Measurements from ENCODE around the gene ITGB2. TPM values are rescaled to one million over a fixed set of nuclear protein-coding genes. Genes with fewer than 3 reads are reported as not detected.
A peak's percentile ranks its signal among the peaks of the same experiment; 100 is the strongest.

Gene ITGB2
- total and polyA plus RNA-seq, 9 donors = 8.0 to 18.0 (median 13.4) TPM

DNA sequence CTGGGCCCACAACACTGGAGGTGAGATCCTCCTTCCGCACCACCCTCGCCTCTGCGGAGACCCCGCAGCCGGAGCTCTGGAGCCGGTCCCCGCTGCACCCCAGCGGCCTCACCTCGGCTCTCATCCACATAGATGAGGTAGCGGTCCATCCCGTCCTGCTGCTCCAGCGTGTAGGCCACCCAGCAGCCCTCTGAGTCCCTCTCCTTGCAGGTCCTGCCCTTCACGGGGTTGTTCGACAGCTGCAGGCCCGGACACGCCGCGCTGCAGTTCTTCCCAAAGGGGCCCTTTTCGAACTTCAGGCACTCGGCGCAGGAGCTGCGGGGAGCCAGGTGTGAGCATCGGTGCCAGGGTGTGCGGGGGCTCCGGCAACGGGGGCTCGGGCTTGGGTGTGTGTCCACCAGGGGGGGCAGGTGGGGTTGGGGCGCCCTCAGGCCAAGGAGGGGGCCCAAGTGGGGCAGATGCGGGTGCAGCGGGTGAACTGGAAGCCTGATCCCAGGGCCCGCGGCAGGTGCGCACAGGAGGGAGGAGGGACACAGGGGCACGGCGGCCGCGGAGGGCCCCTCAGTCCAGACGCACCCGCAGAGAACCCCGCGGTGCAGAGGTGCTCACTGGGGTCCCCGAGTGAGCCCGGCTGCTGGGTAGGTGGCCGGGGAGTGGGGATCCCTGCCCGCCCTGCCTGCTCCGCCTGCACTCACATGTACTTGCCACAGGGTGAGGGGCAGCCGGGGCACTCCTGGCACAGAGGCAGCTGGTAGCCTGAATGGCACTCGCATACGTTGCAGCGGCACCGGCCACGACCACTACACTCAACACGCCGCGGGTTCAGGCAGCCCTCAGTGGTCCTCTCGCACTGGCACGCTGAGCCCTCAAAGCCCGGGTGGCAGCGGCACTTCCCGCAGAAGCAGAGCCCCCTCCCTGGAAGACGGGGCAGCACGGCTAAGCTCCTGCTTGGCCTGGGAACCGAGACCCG lies 31.8 kb downstream of the ITGB2 start:
- Histone ChIP-seq H3K4me1 (ENCODE audit: control insufficient read depth, insufficient read depth, low read length) (no peaks in the 10 kb centered on the region), H3K27me3 (ENCODE audit: control insufficient read depth, insufficient read depth, low read length) (peaks cover 10% of the 10 kb centered on the region), H3K9me3 (replicated peaks; ENCODE audit: control insufficient read depth, low read depth, low read length) (no peaks in the 10 kb centered on the region), H3K36me3 (ENCODE audit: control insufficient read depth, insufficient read depth, low read length) (no peaks in the 10 kb centered on the region), H3K27ac (ENCODE audit: low read length) (no peak overlapping the region), H3K4me3 (ENCODE audit: low read length) (no peak overlapping the region)
- 82% methylated on average over 62 of the region's 64 CpGs for WGBS (ENCODE audit: insufficient coverage)
- no peak for DNase-seq

DNA sequence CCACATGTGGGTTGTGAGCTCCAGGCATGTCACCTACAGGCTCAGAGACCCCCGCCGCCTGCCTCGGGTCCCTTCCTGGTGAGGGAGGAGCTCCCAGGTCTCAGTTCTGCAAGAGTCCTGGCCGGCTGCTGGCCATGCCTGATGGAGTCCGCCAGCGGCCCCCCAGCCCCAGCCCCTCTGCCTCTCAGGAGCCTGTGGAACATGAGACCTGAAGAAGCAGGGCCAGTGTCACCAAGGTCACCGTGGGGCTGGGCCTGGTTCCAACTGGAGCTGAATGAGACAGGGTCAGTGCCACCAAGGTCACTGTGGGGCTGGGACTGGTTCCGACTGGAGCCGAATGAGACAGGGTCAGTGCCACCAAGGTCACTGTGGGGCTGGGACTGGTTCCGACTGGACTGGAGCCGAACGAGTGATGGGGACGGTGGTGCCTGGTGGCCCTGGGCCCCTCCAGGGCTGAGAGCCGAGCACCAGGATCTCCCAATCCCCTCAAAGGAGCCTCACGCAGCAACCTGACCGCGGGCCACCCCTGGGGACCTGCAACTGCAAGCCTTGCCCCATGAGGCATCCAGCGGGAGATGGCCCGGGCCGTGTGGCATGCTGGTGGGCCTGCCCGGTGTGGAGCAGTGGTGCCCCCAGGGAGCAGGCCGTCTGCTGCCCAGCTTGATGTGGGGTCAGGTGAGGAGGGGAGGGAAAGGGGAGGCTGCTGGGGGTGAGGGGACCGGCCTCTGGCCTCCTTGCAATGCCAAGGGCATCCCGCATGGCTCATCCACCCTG lies 32.7 kb downstream of the ITGB2 start:
- Histone ChIP-seq H3K4me3 (ENCODE audit: low read length) (no peak overlapping the region), H3K27me3 (ENCODE audit: control insufficient read depth, insufficient read depth, low read length) (peaks cover 11% of the 10 kb centered on the region), H3K36me3 (ENCODE audit: control insufficient read depth, insufficient read depth, low read length) (no peaks in the 10 kb centered on the region), H3K27ac (ENCODE audit: low read length) (no peak overlapping the region), H3K4me1 (ENCODE audit: control insufficient read depth, insufficient read depth, low read length) (no peaks in the 10 kb centered on the region), H3K9me3 (replicated peaks; ENCODE audit: control insufficient read depth, low read depth, low read length) (no peaks in the 10 kb centered on the region)
- no peak for DNase-seq
- WGBS (ENCODE audit: insufficient coverage) = 72% methylated on average over 20 of the region's 24 CpGs

DNA sequence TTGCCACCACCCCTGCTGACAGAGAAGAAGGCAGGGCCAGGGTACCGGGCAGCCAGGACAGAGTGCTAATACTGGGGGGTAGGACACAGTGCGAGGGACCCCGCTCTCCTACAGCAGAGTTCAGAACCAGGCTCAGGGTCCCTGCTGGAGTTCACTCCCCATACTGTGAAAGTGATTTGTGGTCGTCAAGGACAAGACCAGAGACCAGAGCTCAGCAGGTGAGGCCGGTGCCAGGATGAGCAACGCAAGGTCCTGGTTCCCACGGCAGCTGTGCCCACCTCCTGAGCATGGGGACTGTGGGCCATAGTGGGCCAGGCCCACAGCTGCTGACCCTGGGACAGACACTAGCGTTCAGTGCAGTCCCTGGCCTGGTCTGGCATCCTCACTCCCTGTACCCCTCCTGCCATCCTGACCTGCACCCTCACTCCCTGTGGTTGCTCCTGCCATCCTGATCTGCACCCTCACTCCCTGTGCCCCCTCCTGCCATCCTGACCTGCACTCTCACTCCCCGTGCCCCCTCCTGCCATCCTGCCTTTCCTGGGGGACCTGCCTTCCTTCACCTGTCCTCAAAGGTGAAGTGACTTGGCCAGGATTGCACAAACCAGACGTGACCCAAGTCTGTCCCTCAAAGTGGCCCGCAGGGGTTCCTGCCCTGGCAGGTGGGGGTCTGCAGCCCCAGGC lies 33.4 kb downstream of the ITGB2 start:
- no peak for DNase-seq
- Histone ChIP-seq H3K27me3 (ENCODE audit: control insufficient read depth, insufficient read depth, low read length) (peaks cover 11% of the 10 kb centered on the region), H3K36me3 (ENCODE audit: control insufficient read depth, insufficient read depth, low read length) (no peaks in the 10 kb centered on the region), H3K27ac (ENCODE audit: low read length) (no peak overlapping the region), H3K4me3 (ENCODE audit: low read length) (no peak overlapping the region), H3K4me1 (ENCODE audit: control insufficient read depth, insufficient read depth, low read length) (peaks cover 5% of the 10 kb centered on the region), H3K9me3 (replicated peaks; ENCODE audit: control insufficient read depth, low read depth, low read length) (no peaks in the 10 kb centered on the region)
- WGBS (ENCODE audit: insufficient coverage) = 83% methylated on average over 11 of the region's 11 CpGs

DNA sequence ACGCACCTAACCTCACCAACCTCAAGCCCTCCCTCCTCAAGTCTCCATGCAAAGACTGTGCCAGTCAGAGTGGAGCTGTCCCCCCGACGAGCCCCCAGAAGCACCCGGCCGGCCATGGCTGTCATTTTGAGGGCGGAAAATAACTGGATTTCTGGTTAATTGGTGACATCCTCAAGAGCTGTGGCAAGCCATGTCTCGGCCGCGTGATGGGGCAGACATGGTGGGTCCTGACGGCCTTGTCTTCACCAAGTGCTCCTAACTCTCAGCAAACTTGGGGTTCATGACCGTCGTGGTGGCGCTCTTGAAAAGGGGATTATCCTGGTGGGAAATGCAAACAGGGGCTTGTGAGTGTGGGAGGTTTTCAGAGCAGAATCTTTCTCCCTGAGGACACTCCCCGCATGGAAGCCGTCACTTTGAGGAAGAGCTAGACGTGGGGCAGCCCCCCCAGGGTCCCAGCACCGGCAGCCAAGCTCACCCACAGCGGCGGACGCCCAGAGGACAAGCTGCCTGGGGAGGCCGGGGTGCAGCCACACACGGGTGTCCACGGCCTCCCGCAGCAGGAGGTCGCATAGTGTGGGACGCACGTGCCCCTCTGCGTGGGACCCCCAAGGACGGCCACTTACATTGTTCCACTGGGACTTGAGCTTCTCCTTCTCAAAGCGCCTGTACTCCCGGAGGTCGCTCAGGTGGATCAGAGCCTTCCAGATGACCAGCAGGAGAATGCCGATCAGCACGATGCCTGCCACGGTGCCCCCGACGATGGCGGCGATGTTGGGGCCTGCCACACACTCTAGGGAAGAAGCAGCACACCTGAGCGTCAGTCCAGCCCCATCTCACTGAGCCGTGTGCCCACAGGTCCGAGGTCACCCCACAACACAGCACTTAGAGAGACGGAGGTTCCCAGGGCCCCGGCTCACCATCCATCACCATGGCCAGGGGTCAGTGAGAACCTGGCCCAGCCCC lies 34.3 kb downstream of the ITGB2 start:
- H3K36me3 ChIP-seq (ENCODE audit: control insufficient read depth, insufficient read depth, low read length) = no peaks in the 10 kb centered on the region
- DNase-seq = no peak

DNA sequence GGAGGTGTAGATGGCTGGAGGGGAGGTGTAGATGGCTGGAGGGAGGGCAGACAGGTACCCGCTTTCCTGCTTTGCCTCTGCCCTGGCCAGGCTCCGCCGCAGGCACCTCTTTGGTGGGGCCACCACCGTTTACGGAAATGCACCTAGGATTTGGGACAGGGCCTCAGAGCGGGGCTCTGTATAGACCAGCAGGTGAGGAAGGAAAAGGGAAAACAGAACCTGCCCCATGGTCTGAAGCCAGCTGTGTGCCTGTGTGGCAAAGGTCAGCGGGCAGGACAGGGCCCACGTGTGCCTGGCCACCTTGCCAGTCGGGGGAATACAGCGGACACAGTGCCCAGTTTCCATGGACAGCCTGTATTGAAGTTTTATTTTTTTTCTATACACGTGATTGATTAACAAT lies 35.1 kb downstream of the ITGB2 start:
- no peak for DNase-seq

More for the DNA sequence above, 34.3 kb downstream of the ITGB2 start:
- WGBS (ENCODE audit: insufficient coverage) = 84% methylated on average over 37 of the region's 44 CpGs
- no peak overlapping the region for H3K4me3 ChIP-seq (ENCODE audit: low read length)
- no peak overlapping the region for H3K27ac ChIP-seq (ENCODE audit: low read length)
- no peaks in the 10 kb centered on the region for H3K9me3 ChIP-seq (replicated peaks; ENCODE audit: control insufficient read depth, low read depth, low read length)
- H3K4me1 ChIP-seq (ENCODE audit: control insufficient read depth, insufficient read depth, low read length) = peaks cover 13% of the 10 kb centered on the region
- H3K27me3 ChIP-seq (ENCODE audit: control insufficient read depth, insufficient read depth, low read length) = peaks cover 7% of the 10 kb centered on the region

DNA sequence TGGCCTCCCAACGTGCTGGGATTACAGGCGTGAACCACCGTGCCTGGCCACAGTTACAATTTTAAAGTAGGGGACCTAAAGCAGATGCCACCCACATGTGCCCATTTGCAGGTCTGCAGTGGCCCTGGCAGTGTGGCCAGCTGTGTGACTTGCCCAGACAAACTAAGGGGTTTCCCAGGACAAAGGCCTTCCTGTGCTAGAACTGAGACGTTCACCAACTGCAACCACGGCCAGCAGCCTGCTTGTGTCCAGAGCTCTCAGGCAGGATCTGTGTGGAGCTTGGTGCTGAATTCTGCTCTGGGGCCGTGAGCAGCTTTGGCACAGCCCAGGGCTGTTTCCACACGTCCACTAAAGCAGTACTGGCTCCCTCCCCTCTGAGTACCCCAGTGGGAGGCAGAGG lies 36.6 kb downstream of the ITGB2 start:
- no peaks in the 10 kb centered on the region for H3K36me3 ChIP-seq (ENCODE audit: control insufficient read depth, insufficient read depth, low read length)
- no peak overlapping the region for H3K4me3 ChIP-seq (ENCODE audit: low read length)
- H3K27me3 ChIP-seq (ENCODE audit: control insufficient read depth, insufficient read depth, low read length) = peaks cover 9% of the 10 kb centered on the region
- no peaks in the 10 kb centered on the region for H3K9me3 ChIP-seq (replicated peaks; ENCODE audit: control insufficient read depth, low read depth, low read length)
- H3K27ac ChIP-seq (ENCODE audit: low read length) = no peak overlapping the region
- H3K4me1 ChIP-seq (ENCODE audit: control insufficient read depth, insufficient read depth, low read length) = peaks cover 13% of the 10 kb centered on the region
- 53% methylated on average over 5 of the region's 7 CpGs for WGBS (ENCODE audit: insufficient coverage)
- DNase-seq = no peak

More for the DNA sequence above, 35.1 kb downstream of the ITGB2 start:
- H3K4me3 ChIP-seq (ENCODE audit: low read length) = no peak overlapping the region
- peaks cover 13% of the 10 kb centered on the region for H3K4me1 ChIP-seq (ENCODE audit: control insufficient read depth, insufficient read depth, low read length)
- WGBS (ENCODE audit: insufficient coverage) = 77% methylated on average over 10 of the region's 11 CpGs
- no peaks in the 10 kb centered on the region for H3K9me3 ChIP-seq (replicated peaks; ENCODE audit: control insufficient read depth, low read depth, low read length)
- no peak overlapping the region for H3K27ac ChIP-seq (ENCODE audit: low read length)
- no peaks in the 10 kb centered on the region for H3K36me3 ChIP-seq (ENCODE audit: control insufficient read depth, insufficient read depth, low read length)
- H3K27me3 ChIP-seq (ENCODE audit: control insufficient read depth, insufficient read depth, low read length) = peaks cover 7% of the 10 kb centered on the region

DNA sequence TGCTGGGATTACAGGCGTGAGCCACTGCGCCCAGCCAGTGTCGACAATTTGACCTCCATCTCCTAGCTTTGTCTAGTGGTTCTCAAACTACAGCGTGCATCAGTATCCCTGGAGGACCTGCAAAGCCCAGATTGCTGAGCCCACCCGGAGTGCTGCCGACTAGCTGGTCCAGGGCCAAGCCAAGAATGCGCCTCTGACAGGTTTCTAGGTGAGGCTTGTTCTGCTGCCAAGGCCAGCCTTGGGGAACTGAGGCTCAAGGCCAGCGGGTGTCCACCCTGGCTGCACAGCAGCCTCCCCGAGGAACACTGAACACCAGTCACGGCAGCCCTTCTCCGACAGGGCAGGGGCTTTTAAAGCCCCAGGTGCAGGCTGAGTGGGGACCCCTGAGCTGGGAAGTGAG lies 37.4 kb downstream of the ITGB2 start:
- WGBS (ENCODE audit: insufficient coverage) = 82% methylated on average over 8 of the region's 11 CpGs
- DNase-seq = no peak
- Histone ChIP-seq H3K4me1 (ENCODE audit: control insufficient read depth, insufficient read depth, low read length) (peaks cover 13% of the 10 kb centered on the region), H3K36me3 (ENCODE audit: control insufficient read depth, insufficient read depth, low read length) (no peaks in the 10 kb centered on the region), H3K27ac (ENCODE audit: low read length) (no peak overlapping the region), H3K9me3 (replicated peaks; ENCODE audit: control insufficient read depth, low read depth, low read length) (no peaks in the 10 kb centered on the region), H3K4me3 (ENCODE audit: low read length) (no peak overlapping the region), H3K27me3 (ENCODE audit: control insufficient read depth, insufficient read depth, low read length) (peaks cover 9% of the 10 kb centered on the region)

DNA sequence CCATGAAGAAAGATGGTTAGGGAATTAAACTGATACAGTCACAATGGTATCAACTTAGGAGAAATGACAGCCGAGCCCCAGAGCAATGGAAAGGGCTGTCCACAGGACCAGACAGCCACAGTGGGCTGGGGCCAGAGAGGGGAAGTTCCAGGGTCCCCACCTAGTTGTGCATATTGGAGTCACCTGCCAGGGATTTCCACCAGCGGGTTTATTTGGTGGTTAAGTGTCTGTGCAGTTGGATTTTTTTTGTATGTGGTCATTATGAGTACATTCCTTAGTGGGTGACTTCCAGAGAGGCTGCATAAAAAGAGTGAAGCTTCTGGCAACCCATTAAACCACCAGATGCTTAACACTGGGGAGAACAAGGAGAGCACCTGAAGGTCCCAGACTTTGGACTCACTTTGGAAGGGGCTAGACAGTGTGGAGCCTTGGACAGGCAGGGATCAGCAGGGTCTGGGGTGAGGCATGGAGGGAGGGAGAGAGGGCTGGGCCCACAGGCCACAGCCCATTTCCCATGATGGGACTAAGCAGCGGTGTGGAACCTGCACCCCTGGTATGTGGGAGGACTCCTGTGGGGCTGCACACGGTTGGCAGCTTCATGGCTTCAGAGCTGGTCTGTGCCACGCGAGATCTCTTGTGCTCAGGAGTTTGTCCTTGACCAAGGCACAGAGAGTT lies 39.4 kb downstream of the ITGB2 start:
- Histone ChIP-seq H3K27ac (ENCODE audit: low read length) (peak overlapping the region; percentile 66), H3K9me3 (replicated peaks; ENCODE audit: control insufficient read depth, low read depth, low read length) (no peaks in the 10 kb centered on the region), H3K4me3 (ENCODE audit: low read length) (no peak overlapping the region), H3K4me1 (ENCODE audit: control insufficient read depth, insufficient read depth, low read length) (peaks cover 13% of the 10 kb centered on the region), H3K27me3 (ENCODE audit: control insufficient read depth, insufficient read depth, low read length) (peaks cover 9% of the 10 kb centered on the region), H3K36me3 (ENCODE audit: control insufficient read depth, insufficient read depth, low read length) (no peaks in the 10 kb centered on the region)
- DNase-seq = no peak
- WGBS (ENCODE audit: insufficient coverage) = 60% methylated on average over 6 of the region's 6 CpGs

Measured in muscle of leg (tissue), 11 donors.